Testis (tissue), 3 donors: Measurements from ENCODE around the gene SRRM2. TPM values are rescaled to one million over a fixed set of nuclear protein-coding genes. Genes with fewer than 3 reads are reported as not detected.

Source experiments
- DNase-seq: peaks from one replicate; pipeline ENCODE4 v3.0.0-alpha.2; 2019
- H3K27ac ChIP-seq, 2 donors: fragments of 200-600 bp; sonication (generic); one replicate each; pipeline ENCODE4 v1.5.1; 2019
- H3K27me3 ChIP-seq: fragments of 200-600 bp; sonication (generic); one replicate; pipeline ENCODE4 v1.5.1; 2019
- H3K36me3 ChIP-seq: fragments of 200-600 bp; sonication (generic); one replicate; pipeline ENCODE4 v1.5.1; 2017; ENCODE audit warnings: low read depth; ENCODE audit errors: missing control alignments
- H3K4me1 ChIP-seq: fragments of 200-600 bp; sonication (generic); one replicate; pipeline ENCODE4 v1.5.1; 2019
- H3K4me3 ChIP-seq, 2 donors: fragments of 200-600 bp; sonication (generic); one replicate each; pipeline ENCODE4 v1.5.1; 2017 to 2019
- H3K9me3 ChIP-seq: fragments of 200-600 bp; sonication (generic); one replicate; pipeline ENCODE4 v1.5.1; 2017
- POLR2A ChIP-seq: fragments of 450-650 bp; IDR thresholded peaks from one replicate; pipeline ENCODE4 v1.6.1; 2017; ENCODE audit warnings: antibody characterized with exemption, mild to moderate bottlenecking, moderate library complexity
- WGBS, 2 donors: methylation state at CpG; one replicate each; pipeline ENCODE4 v1.1.5; 2018; 5-methylcytosine and 5-hydroxymethylcytosine counted together
- intact Hi-C: fragments of 100-400 bp; cut with DNase I; formaldehyde crosslinking; loops from one replicate; pipeline ENCODE4 v1.15.1; 2023; ENCODE audit warnings: low total_unique reads
- polyA plus RNA-seq: library from polyadenylated mRNA; stranded (reverse); fragments of 350-450 nt; fragmentation: Illumina TruSeq; extraction: RNeasy Lipid Tissue Mini Kit (QIAGEN cat#74804); gene quantifications from one replicate; pipeline ENCODE4 v1.2.3, GENCODE V29; 2014; ENCODE audit warnings: low read depth, low replicate concordance; ENCODE audit not compliant: insufficient read depth
- total RNA-seq, 2 donors: library from RNA; depleted of rRNA; stranded (reverse); fragments of >200 nt; gene quantifications; one replicate each; pipeline ENCODE4 v1.2.3, GENCODE V29; 2016
- TF ChIP-seq, protein P1 (sequence below), 3 experiments: fragments of 450-650 bp in 2 of 3; fragments of 200-600 bp in 1 of 3; sonication (generic) in 1 of 3; IDR thresholded peaks; one replicate each; pipeline ENCODE4 v1.5.1; 2016 to 2019; ENCODE audit warnings: antibody characterized with exemption in 3 of 3, mild to moderate bottlenecking in 2 of 3, moderate library complexity in 1 of 3

The SRRM2 gene
- total and polyA plus RNA-seq, 3 donors from 2014 or later: 446 to 738 (median 526) TPM

DNA sequence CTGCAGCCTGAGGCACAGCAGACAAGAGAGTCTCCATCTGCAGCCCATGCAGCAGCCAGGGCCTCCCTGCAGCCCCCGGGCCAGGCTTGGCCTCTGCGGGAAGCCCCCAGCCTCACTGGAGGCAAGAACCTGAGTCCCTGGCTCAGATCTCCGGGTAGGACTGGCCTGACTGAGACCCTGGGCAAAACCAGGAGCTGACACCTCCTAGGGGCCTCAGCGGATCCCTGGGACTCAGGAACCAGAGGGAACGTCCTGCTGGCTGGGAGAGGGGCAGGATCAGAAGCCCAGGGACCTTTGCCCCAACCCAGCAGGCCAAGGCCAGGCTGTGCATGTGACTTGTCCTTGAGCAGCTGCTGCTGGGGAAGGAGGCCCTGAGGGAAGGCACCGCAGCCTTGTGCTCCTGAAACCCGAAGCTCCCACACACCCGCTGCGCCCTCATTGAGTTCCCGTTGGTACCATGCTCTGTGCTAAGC is 62.9 kb downstream of the SRRM2 start:
- no peaks in the 10 kb centered on the region for H3K9me3 ChIP-seq
- TF ChIP-seq, protein P1, sequence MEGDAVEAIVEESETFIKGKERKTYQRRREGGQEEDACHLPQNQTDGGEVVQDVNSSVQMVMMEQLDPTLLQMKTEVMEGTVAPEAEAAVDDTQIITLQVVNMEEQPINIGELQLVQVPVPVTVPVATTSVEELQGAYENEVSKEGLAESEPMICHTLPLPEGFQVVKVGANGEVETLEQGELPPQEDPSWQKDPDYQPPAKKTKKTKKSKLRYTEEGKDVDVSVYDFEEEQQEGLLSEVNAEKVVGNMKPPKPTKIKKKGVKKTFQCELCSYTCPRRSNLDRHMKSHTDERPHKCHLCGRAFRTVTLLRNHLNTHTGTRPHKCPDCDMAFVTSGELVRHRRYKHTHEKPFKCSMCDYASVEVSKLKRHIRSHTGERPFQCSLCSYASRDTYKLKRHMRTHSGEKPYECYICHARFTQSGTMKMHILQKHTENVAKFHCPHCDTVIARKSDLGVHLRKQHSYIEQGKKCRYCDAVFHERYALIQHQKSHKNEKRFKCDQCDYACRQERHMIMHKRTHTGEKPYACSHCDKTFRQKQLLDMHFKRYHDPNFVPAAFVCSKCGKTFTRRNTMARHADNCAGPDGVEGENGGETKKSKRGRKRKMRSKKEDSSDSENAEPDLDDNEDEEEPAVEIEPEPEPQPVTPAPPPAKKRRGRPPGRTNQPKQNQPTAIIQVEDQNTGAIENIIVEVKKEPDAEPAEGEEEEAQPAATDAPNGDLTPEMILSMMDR (IDR thresholded peaks at IDR 0.05): no peak
- TF ChIP-seq POLR2A: no peak
- no peak overlapping the region for H3K4me3 ChIP-seq
- 49 to 56% methylated on average over 6 to 10 of the region's 10 CpGs for whole genome bisulfite sequencing, 2 donors
- H3K27ac ChIP-seq: peak overlapping the region in 1 of 2 donors; percentile 4
- intact Hi-C loops: no loop called here
- no peaks in the 10 kb centered on the region for H3K4me1 ChIP-seq
- DNase-seq: peak; percentile 51
- H3K36me3 ChIP-seq: no peaks in the 10 kb centered on the region
- no peaks in the 10 kb centered on the region for H3K27me3 ChIP-seq

DNA sequence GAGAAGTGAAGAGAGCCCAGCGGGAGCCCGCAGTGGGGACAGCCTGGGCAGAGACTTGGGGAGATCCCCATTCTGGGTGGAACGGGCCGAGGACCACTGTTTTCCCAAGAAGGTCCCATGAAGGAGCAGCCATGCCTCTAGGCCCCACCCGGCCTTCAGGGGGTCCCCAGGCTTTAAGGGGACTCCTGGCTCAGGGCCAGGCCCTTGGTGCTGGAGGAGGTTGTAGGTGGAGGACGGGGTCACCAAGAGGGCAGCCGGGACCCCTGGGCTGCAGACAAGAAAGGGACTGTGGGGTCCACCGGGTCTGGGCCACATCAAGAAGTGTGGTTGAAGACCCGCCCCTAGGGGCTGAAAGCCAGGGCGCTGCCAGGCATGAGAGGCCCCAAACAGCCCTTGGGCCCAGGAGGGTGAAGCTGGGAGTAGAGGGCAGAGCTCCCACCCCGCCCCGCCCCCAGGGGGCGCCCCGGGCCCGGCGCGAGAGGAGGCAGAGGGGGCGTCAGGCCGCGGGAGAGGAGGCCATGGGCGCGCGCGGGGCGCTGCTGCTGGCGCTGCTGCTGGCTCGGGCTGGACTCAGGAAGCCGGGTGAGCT is 64.4 kb downstream of the SRRM2 start, which contains the start of gene PRSS21:
Gene PRSS21, plus strand, starts transcription at position 487 of the 589 bp plus-strand sequence. Its CDS starts 32 bp downstream, at position 519.
- peak within 1 kb of the TSS; percentile 36 to 48 for H3K4me3 ChIP-seq
- no peaks in the 10 kb centered on the region for H3K36me3 ChIP-seq
- TF ChIP-seq, protein P1 (IDR thresholded peaks at IDR 0.05): no peak
- TF ChIP-seq POLR2A: no peak
- no peaks in the 10 kb centered on the region for H3K4me1 ChIP-seq
- intact Hi-C loops: no loop called here
- 55 to 65% methylated on average over 20 to 28 of the region's 28 CpGs for WGBS, 2 donors
- DNase-seq: no peak
- no peaks in the 10 kb centered on the region for H3K27me3 ChIP-seq
- no peaks in the 10 kb centered on the region for H3K9me3 ChIP-seq
- no peak within 1 kb of the TSS for H3K27ac ChIP-seq

DNA sequence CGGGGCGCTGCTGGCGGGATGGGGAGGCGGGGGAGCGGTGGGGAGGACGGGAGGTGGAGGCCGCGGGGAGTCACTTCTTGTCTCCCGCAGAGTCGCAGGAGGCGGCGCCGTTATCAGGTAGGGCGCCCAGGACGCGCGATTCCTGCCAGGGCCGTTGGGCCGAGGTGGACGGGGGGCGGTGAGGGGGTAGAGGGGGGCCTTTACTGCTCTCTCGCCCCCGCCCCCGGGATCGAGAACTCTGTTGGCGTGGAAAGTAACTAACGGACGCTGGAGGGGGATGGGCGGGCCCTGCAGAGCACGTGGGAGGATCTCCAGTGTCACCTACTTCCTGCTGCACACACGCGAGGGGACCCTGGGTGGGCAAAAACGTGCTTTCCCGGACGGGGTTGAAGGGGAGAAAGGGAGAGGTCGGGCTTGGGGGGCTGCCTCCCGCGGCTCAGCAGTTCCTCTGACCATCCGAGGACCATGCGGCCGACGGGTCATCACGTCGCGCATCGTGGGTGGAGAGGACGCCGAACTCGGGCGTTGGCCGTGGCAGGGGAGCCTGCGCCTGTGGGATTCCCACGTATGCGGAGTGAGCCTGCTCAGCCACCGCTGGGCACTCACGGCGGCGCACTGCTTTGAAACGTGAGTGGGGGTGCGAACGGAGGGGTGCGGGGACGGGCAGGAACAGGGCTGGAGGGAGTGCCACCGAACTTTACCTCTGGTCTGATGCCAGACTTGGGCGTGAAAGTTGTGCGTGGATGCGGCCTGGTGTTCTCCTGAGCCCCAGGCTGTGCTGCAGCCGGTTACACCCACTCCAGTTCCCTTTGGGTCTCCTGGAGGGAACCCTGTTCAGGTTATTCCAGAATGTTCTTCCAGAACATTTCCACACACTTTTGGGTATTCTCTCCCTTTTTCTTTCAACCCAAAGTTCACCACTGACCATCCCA is 65.2 kb downstream of the SRRM2 start:
- 45 to 61% methylated on average over 41 to 68 of the region's 68 CpGs for WGBS, 2 donors
- H3K9me3 ChIP-seq: no peaks in the 10 kb centered on the region
- H3K4me3 ChIP-seq: peak overlapping the region; percentile 36 to 48
- no peak overlapping the region for H3K27ac ChIP-seq
- TF ChIP-seq, protein P1 (IDR thresholded peaks at IDR 0.05): no peak
- no peak for TF ChIP-seq POLR2A
- H3K36me3 ChIP-seq: no peaks in the 10 kb centered on the region
- H3K27me3 ChIP-seq: no peaks in the 10 kb centered on the region
- H3K4me1 ChIP-seq: no peaks in the 10 kb centered on the region
- intact Hi-C loops: no loop called here
- no peak for DNase-seq

DNA sequence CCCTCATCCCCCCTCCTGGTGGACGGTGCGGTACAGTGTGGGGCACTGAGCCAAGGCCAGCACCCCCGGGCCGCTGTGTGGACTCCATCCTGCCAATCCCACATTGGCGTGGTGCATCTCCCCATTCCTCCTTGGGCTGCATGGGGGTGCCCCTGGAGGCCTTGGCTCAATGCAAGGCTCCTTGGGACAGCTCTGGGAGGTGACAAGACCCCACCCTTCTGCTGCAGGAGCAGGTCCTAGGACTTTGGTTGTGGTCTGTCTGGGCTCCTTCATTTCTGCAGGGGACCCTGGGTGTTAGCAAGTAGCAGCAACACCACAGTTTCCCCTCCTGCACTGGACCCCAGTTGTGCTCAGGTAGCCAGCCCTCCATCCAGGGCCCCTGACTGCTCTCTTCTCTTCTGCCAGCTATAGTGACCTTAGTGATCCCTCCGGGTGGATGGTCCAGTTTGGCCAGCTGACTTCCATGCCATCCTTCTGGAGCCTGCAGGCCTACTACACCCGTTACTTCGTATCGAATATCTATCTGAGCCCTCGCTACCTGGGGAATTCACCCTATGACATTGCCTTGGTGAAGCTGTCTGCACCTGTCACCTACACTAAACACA is 65.9 kb downstream of the SRRM2 start:
- Histone ChIP-seq H3K9me3 (no peaks in the 10 kb centered on the region), H3K4me1 (no peaks in the 10 kb centered on the region), H3K4me3 (no peak overlapping the region), H3K36me3 (no peaks in the 10 kb centered on the region), H3K27ac (no peak overlapping the region), H3K27me3 (no peaks in the 10 kb centered on the region)
- no peak for DNase-seq
- 71 to 86% methylated on average over 10 of the region's 10 CpGs for WGBS, 2 donors
- TF ChIP-seq, protein P1 (IDR thresholded peaks at IDR 0.05): no peak
- TF ChIP-seq POLR2A: no peak
- intact Hi-C loops: no loop called here
